HCT116 (cell line): ENCODE measurements around the gene GATC. TPM values are rescaled to one million over a fixed set of nuclear protein-coding genes. Genes with fewer than 3 reads are reported as not detected.

Source experiments
- ATAC-seq: fragments of 200-7000 bp; cut with Tn5 transposase; 2 replicates; pipeline ENCODE4 v1.9.1; 2020; ENCODE audit warnings: mild to moderate bottlenecking, moderate library complexity
- BruUV-seq: library from RNA; stranded (reverse); fragments of 400-500 nt; replicated peaks from 2 replicates; lab custom pipeline; 2021; lab: Mats Ljungman, UMichigan
- CTCF ChIA-PET: fragments of 300-600 bp; sonication (Branson Sonifier 250); formaldehyde crosslinking; loops from one replicate; lab custom pipeline; 2021; ENCODE audit warnings: antibody characterized with exemption; lab: Charles Lee
- POLR2A ChIA-PET: fragments of 300-600, 350-600 bp; sonication (Branson Sonifier 250); formaldehyde crosslinking; loops from one replicate; lab custom pipeline; 2021; ENCODE audit warnings: antibody characterized with exemption; lab: Charles Lee
- RAD21 ChIA-PET, 2 experiments: fragments of 300-600 bp; sonication (Branson Sonifier 250); formaldehyde crosslinking; loops; one replicate each; lab custom pipeline; 2023; ENCODE audit warnings: low total read pairs in 2 of 2; ENCODE audit not compliant: uncharacterized antibody in 2 of 2, unreplicated experiment in 2 of 2, low non-redundant PET in 1 of 2; lab: Charles Lee
- DNase-seq: peaks from one replicate; pipeline ENCODE4 v3.0.0-alpha.2; 2010; ENCODE audit warnings: low read depth, low spot score
- H2AFZ ChIP-seq: fragments of 200-600 bp; shearing (Covaris generic), sonication (generic); 2 replicates; pipeline ENCODE4 v1.6.1; 2017; ENCODE audit warnings: low read depth, mixed run types, mixed read lengths, antibody characterized with exemption, low read length; ENCODE audit not compliant: poor library complexity, severe bottlenecking
- H3K27ac ChIP-seq: 2 replicates; pipeline ENCODE4 v1.5.1; 2012; ENCODE audit warnings: low read depth, low read length
- H3K27me3 ChIP-seq: fragments of 200-600 bp; sonication (generic); 2 replicates; pipeline ENCODE4 v1.6.1; 2016; ENCODE audit warnings: mixed run types, low read length, mixed read lengths; ENCODE audit not compliant: insufficient read depth
- H3K36me3 ChIP-seq, 2 experiments: fragments of 200-500 bp in 1 of 2; fragments of 200-600 bp in 1 of 2; sonication (Bioruptor generic) in 1 of 2; sonication (generic) in 1 of 2; 2 replicates each; pipeline versions ENCODE4 v1.5.1 to v1.6.1; 2014 to 2016; ENCODE audit warnings: low read length in 2 of 2, inconsistent platforms in 1 of 2, mixed read lengths in 1 of 2, mixed run types in 1 of 2; ENCODE audit not compliant: insufficient read depth in 2 of 2, control insufficient read depth in 1 of 2
- H3K4me1 ChIP-seq, 2 experiments: fragments of 200-600 bp in 1 of 2; sonication (generic) in 1 of 2; 2 replicates each; pipeline versions ENCODE4 v1.5.1 to v1.6.1; 2012 to 2017; ENCODE audit warnings: low read length in 2 of 2, inconsistent platforms in 1 of 2, mild to moderate bottlenecking in 1 of 2, mixed read lengths in 1 of 2, mixed run types in 1 of 2, moderate library complexity in 1 of 2; ENCODE audit not compliant: insufficient read depth in 2 of 2, control insufficient read depth in 1 of 2
- H3K4me2 ChIP-seq: fragments of 200-600 bp; sonication (generic); 2 replicates; pipeline ENCODE4 v1.6.1; 2017; ENCODE audit warnings: mixed run types, low read length, mixed read lengths
- H3K4me3 ChIP-seq, 2 experiments: fragments of 200-600 bp in 1 of 2; sonication (generic) in 1 of 2; replicated peaks in 1 of 2; 2 replicates each; pipeline ENCODE4 v1.5.1; 2011 to 2016; ENCODE audit warnings: low read length in 2 of 2, control low read depth in 1 of 2, low read depth in 1 of 2, mild to moderate bottlenecking in 1 of 2, mixed read lengths in 1 of 2, mixed run types in 1 of 2
- H3K79me2 ChIP-seq: fragments of 200-600 bp; sonication (generic); 2 replicates; pipeline ENCODE4 v1.6.1; 2017; ENCODE audit warnings: mild to moderate bottlenecking, mixed run types, low read length, moderate library complexity, mixed read lengths; ENCODE audit not compliant: insufficient read depth
- H3K9ac ChIP-seq: fragments of 200-600 bp; sonication (generic); 2 replicates; pipeline ENCODE4 v1.6.1; 2016; ENCODE audit warnings: low read length, mixed read lengths
- H3K9me2 ChIP-seq: fragments of 200-600 bp; sonication (generic), shearing (Covaris generic); 2 replicates; pipeline ENCODE4 v1.6.1; 2017; ENCODE audit warnings: mixed run types, mild to moderate bottlenecking, moderate library complexity; ENCODE audit not compliant: insufficient read depth
- H3K9me3 ChIP-seq, 2 experiments: fragments of 200-500 bp in 1 of 2; fragments of 200-600 bp in 1 of 2; sonication (Bioruptor generic) in 1 of 2; sonication (generic) in 1 of 2; 2 replicates each; pipeline ENCODE4 v1.6.1; 2014 to 2017; ENCODE audit warnings: low read length in 2 of 2, mixed read lengths in 2 of 2, inconsistent platforms in 1 of 2, low read depth in 1 of 2, mild to moderate bottlenecking in 1 of 2, mixed run types in 1 of 2, moderate library complexity in 1 of 2; ENCODE audit not compliant: control insufficient read depth in 1 of 2, insufficient read depth in 1 of 2
- H4K20me1 ChIP-seq: fragments of 200-600 bp; sonication (generic), shearing (Covaris generic); 2 replicates; pipeline ENCODE4 v1.6.1; 2017; ENCODE audit warnings: mixed run types, mild to moderate bottlenecking, moderate library complexity; ENCODE audit not compliant: insufficient read depth
- CTCF ChIP-seq, 3 experiments: fragments of 200-600 bp in 1 of 3; sonication (generic) in 1 of 3; IDR thresholded peaks in 2 of 3; conservative IDR thresholded peaks in 1 of 3; 2 replicates each; pipeline ENCODE4 v1.5.1; 2012 to 2017; ENCODE audit warnings: low read depth in 2 of 3, low read length in 2 of 3, antibody characterized with exemption in 1 of 3, borderline replicate concordance in 1 of 3, control low read depth in 1 of 3, mild to moderate bottlenecking in 1 of 3, mixed read lengths in 1 of 3, mixed run types in 1 of 3, moderate library complexity in 1 of 3; ENCODE audit not compliant: insufficient read depth in 1 of 3
- EGR1 ChIP-seq: IDR thresholded peaks from 2 replicates; pipeline ENCODE4 v1.6.1; 2012; ENCODE audit warnings: low read depth
- POLR2A ChIP-seq: IDR thresholded peaks from 2 replicates; pipeline ENCODE4 v1.7.0; 2011; ENCODE audit warnings: borderline replicate concordance; ENCODE audit not compliant: insufficient read depth, insufficient read length; ENCODE audit errors: extremely low read depth
- POLR2AphosphoS5 ChIP-seq: IDR thresholded peaks from 2 replicates; pipeline ENCODE4 v1.6.1; 2011; ENCODE audit warnings: mild to moderate bottlenecking, low read depth, low read length, moderate library complexity
- REST ChIP-seq: IDR thresholded peaks from 2 replicates; pipeline ENCODE4 v1.6.1; 2012; ENCODE audit warnings: low read depth
- SIN3A ChIP-seq: IDR thresholded peaks from 2 replicates; pipeline ENCODE4 v1.6.1; 2012; ENCODE audit warnings: low read depth
- ZBTB33 ChIP-seq: IDR thresholded peaks from 2 replicates; pipeline ENCODE4 v1.6.1; 2011; ENCODE audit warnings: mild to moderate bottlenecking, low read length, moderate library complexity; ENCODE audit not compliant: insufficient replicate concordance; ENCODE audit errors: extremely low read depth
- intact Hi-C: fragments of 100-400 bp; cut with micrococcal nuclease; formaldehyde crosslinking; loops from 2 replicates; pipeline ENCODE4 v1.10.0; 2022
- total RNA-seq: library from RNA; stranded (reverse); gene quantifications from one replicate; pipeline ENCODE4 v1.2.1, GENCODE V29; 2021; ENCODE audit not compliant: unreplicated experiment

Gene GATC
- total RNA-seq, 1 experiment from 2014 or later, result 48.7 TPM

DNA sequence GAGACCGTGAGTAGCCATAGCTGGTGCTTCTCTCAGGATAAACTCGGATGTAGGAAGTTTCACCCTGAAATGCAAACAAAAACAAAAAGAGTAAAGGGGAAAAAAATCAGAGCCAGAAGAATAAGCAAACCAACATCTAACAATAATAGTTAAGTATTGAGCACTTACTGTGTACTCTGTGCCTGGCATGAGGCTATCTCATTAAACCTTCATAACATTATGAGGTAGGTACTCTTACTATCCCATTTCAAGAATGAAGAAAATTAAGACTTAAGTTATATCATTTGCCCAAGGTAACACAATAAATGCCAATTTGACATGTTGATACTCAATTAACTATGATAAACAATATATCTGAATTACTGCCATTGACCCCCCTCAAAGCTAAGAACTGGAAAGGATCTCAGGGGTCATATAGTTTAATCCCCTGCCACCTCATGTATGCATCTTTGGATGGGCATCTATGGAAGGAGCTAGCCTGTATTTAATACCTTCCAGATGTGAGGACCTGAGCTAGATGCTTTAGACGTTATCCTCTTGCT is 15.9 kb downstream of the GATC start:
- H3K9me3 ChIP-seq, result no peaks in the 10 kb centered on the region
- H3K36me3 ChIP-seq, result peaks cover 68 to 75% of the 10 kb centered on the region in 2 experiments
- no peak overlapping the region for H3K4me2 ChIP-seq
- BruUV-seq, result no TSS peak
- H3K9ac ChIP-seq, result no peak overlapping the region
- intact Hi-C loops, result no loop called here
- H3K79me2 ChIP-seq, result peaks cover 79% of the 10 kb centered on the region
- DNase-seq (no peak), ATAC-seq (no peak)
- H3K27me3 ChIP-seq, result no peaks in the 10 kb centered on the region
- H3K4me1 ChIP-seq, result peaks cover 0 to 4% of the 10 kb centered on the region in 2 experiments; a peak in 1 of 4 replicates
- H3K4me3 ChIP-seq, result no peak overlapping the region
- no peak overlapping the region for H3K27ac ChIP-seq
- ChIA-PET POLR2A (no interaction called here), RAD21 (no interaction called here), CTCF (no interaction called here)
- TF ChIP-seq POLR2AphosphoS5 (no peak; the same call in 1 of the 2 replicates), CTCF (IDR thresholded peaks at IDR 0.05 in 2 of 3, conservative IDR thresholded peaks at IDR 0.05 in 1 of 3; ENCODE audit: borderline replicate concordance in 1 of 3, insufficient read depth in 1 of 3, low read depth in 2 of 3, low read length in 2 of 3) (no peak), REST (no peak), POLR2A (no peak), EGR1 (no peak), SIN3A (no peak), ZBTB33 (no peak)
- TF ChIP-seq, all 23 proteins: peak for 0
- no peaks in the 10 kb centered on the region for H3K9me2 ChIP-seq
- peaks cover 28% of the 10 kb centered on the region for H4K20me1 ChIP-seq
- H2AFZ ChIP-seq, result no peak overlapping the region
